MM.1S (cell line): ENCODE results near the gene CFAP77.
A peak's percentile ranks its signal among the peaks of the same experiment; 100 is the strongest.
"Not testable (repeated sequence)": the region's sequence is repeated elsewhere in the genome, so short reads cannot be mapped to it uniquely, and the experiment has no call there.

Source experiments
- DNase-seq: peaks from one replicate; pipeline ENCODE4 v3.0.0-alpha.2; 2015
- H2AFZ ChIP-seq: fragments of 300-600 bp; sonication (generic); 2 replicates; pipeline ENCODE4 v1.6.0; 2016; ENCODE audit warnings: antibody characterized with exemption, low read length
- H3F3A ChIP-seq: fragments of 300-600 bp; sonication (generic); 2 replicates; pipeline ENCODE4 v1.6.1; 2016; ENCODE audit warnings: mild to moderate bottlenecking, antibody characterized with exemption, low read length, moderate library complexity, mixed read lengths; ENCODE audit not compliant: insufficient read depth
- H3K27ac ChIP-seq: fragments of 300-600 bp; sonication (generic); 2 replicates; pipeline ENCODE4 v1.5.1; 2016; ENCODE audit warnings: mild to moderate bottlenecking, low read length
- H3K27me3 ChIP-seq: fragments of 300-600 bp; sonication (generic); replicated peaks from 2 replicates; pipeline ENCODE4 v1.6.0; 2016; ENCODE audit warnings: low read length; ENCODE audit not compliant: insufficient read depth
- H3K36me3 ChIP-seq: fragments of 300-600 bp; sonication (generic); replicated peaks from 2 replicates; pipeline ENCODE4 v1.6.1; 2016; ENCODE audit warnings: mild to moderate bottlenecking, low read length, mixed read lengths; ENCODE audit not compliant: insufficient read depth
- H3K4me1 ChIP-seq: fragments of 300-600 bp; sonication (generic); 2 replicates; pipeline ENCODE4 v1.6.1; 2016; ENCODE audit warnings: low read length, mixed read lengths
- H3K4me2 ChIP-seq: fragments of 300-600 bp; sonication (generic); 2 replicates; pipeline ENCODE4 v1.6.0; 2016; ENCODE audit warnings: low read depth, low read length
- H3K4me3 ChIP-seq: fragments of 300-600 bp; sonication (generic); 2 replicates; pipeline ENCODE4 v1.5.1; 2016; ENCODE audit warnings: low read length, mixed read lengths
- H3K79me2 ChIP-seq: fragments of 300-600 bp; sonication (generic); 2 replicates; pipeline ENCODE4 v1.6.1; 2016; ENCODE audit warnings: mixed run types, low read length, mixed read lengths
- H3K9ac ChIP-seq: fragments of 300-600 bp; sonication (generic); 2 replicates; pipeline ENCODE4 v1.6.1; 2016; ENCODE audit warnings: low read length, mixed read lengths
- H3K9me2 ChIP-seq: fragments of 300-600 bp; sonication (generic); replicated peaks from 2 replicates; pipeline ENCODE4 v1.6.1; 2016; ENCODE audit warnings: mild to moderate bottlenecking, low read length, mixed read lengths; ENCODE audit not compliant: insufficient read depth
- H3K9me3 ChIP-seq: fragments of 300-600 bp; sonication (generic); replicated peaks from 2 replicates; pipeline ENCODE4 v1.6.1; 2016; ENCODE audit warnings: mild to moderate bottlenecking, low read length, mixed read lengths; ENCODE audit not compliant: insufficient read depth
- H4K20me1 ChIP-seq: fragments of 300-600 bp; sonication (generic); 2 replicates; pipeline ENCODE4 v1.6.1; 2016; ENCODE audit warnings: mild to moderate bottlenecking, low read length, moderate library complexity, mixed read lengths; ENCODE audit not compliant: insufficient read depth
- EZH2 ChIP-seq: fragments of 300-600 bp; sonication (generic); optimal IDR thresholded peaks from 2 replicates; pipeline ENCODE3; 2017; ENCODE audit warnings: low read depth, mild to moderate bottlenecking, antibody characterized with exemption, low read length, mixed read lengths
- EZH2phosphoT487 ChIP-seq: fragments of 300-600 bp; sonication (generic); IDR thresholded peaks from 2 replicates; pipeline ENCODE4 v1.6.1; 2018; ENCODE audit warnings: antibody characterized with exemption, low read length
- TF ChIP-seq, protein P1 (sequence below): fragments of 300-600 bp; sonication (generic); IDR thresholded peaks from 2 replicates; pipeline ENCODE4 v1.5.1; 2016; ENCODE audit warnings: antibody characterized with exemption, low read length, mixed read lengths

CFAP77 gene

DNA sequence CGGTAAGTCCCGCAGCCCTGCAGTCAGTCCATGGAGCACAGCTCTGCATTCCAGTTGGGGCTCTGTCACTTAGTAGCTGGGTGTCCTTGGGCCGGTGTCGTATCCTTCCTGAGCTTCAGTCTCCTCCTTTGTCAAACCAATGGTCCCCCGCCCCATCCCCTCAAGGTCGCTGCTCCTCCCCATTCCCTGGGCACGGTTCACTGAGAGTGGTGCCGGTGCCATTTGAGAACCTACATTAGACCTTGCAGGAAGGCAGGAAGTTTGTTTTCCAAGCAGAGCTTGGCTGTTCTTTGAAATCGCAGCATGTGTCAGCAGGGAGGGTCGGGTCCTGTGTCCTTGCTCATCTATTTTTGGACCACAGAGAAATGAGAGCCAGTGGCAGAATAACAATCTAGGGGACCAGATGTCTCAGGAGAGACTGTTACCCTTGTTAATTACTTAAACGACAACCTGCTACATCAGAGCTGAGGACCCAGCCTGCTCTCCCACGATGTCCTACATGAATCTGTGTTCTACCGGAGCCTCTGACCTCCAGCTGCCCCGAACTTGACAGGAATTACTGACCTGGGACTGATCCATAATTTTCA is 150.7 kb downstream of the CFAP77 start:
- Histone ChIP-seq H3K27me3 (peaks cover 59% of the 10 kb centered on the region), H4K20me1 (no peaks in the 10 kb centered on the region), H2AFZ (no peak overlapping the region), H3K9ac (no peak overlapping the region), H3K27ac (no peak overlapping the region), H3K36me3 (no peaks in the 10 kb centered on the region), H3K9me2 (no peaks in the 10 kb centered on the region), H3F3A (no peaks in the 10 kb centered on the region), H3K4me2 (no peak overlapping the region), H3K4me1 (no peaks in the 10 kb centered on the region), H3K9me3 (no peaks in the 10 kb centered on the region), H3K79me2 (no peaks in the 10 kb centered on the region), H3K4me3 (no peak overlapping the region)
- no peak for DNase-seq
- TF ChIP-seq EZH2phosphoT487 (no peak), EZH2 (no peak)
- TF ChIP-seq, protein P1, sequence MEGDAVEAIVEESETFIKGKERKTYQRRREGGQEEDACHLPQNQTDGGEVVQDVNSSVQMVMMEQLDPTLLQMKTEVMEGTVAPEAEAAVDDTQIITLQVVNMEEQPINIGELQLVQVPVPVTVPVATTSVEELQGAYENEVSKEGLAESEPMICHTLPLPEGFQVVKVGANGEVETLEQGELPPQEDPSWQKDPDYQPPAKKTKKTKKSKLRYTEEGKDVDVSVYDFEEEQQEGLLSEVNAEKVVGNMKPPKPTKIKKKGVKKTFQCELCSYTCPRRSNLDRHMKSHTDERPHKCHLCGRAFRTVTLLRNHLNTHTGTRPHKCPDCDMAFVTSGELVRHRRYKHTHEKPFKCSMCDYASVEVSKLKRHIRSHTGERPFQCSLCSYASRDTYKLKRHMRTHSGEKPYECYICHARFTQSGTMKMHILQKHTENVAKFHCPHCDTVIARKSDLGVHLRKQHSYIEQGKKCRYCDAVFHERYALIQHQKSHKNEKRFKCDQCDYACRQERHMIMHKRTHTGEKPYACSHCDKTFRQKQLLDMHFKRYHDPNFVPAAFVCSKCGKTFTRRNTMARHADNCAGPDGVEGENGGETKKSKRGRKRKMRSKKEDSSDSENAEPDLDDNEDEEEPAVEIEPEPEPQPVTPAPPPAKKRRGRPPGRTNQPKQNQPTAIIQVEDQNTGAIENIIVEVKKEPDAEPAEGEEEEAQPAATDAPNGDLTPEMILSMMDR: no peak

DNA sequence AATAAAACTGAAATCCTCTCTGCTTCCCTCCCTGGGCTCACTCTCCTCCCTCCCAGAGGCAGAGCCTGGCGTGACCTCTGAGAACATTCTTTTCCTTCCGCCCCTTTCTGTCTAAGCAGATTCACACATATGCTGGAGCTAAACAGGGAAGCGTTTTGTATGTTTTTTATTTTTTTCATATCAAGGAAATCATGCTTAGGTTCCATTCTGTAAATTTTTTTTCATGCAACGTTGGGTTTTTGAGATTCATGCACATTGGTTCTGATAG is 152.2 kb downstream of the CFAP77 start:
- H2AFZ ChIP-seq: no peak overlapping the region
- no peaks in the 10 kb centered on the region for H3F3A ChIP-seq
- H3K9ac ChIP-seq: no peak overlapping the region
- H4K20me1 ChIP-seq: no peaks in the 10 kb centered on the region
- H3K9me2 ChIP-seq: no peaks in the 10 kb centered on the region
- H3K9me3 ChIP-seq: no peaks in the 10 kb centered on the region
- DNase-seq: no peak
- no peaks in the 10 kb centered on the region for H3K79me2 ChIP-seq
- H3K36me3 ChIP-seq: no peaks in the 10 kb centered on the region
- no peaks in the 10 kb centered on the region for H3K4me1 ChIP-seq
- H3K4me3 ChIP-seq: no peak overlapping the region
- H3K4me2 ChIP-seq: no peak overlapping the region
- TF ChIP-seq, protein P1: no peak
- TF ChIP-seq EZH2phosphoT487: no peak
- no peak for TF ChIP-seq EZH2
- H3K27ac ChIP-seq: no peak overlapping the region
- peaks cover 46% of the 10 kb centered on the region for H3K27me3 ChIP-seq

DNA sequence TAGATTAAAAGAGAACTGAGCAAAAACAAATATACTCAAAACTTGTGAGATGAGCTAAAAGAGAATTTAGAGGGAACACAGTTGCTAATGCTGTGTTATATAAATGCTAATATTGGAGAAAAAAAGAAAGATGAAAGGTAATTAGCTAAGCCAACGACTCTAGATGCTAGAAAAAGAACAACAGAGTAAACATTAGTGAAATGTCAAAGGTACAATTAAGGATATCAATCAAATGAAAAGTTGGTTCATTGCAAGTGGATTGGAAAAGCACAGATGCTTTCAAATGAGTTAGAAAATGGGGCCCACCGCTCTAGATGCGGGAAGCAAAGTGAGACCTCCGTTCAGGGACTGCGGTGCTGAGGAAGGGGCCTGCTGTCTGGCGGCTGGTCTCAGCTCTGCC is 154.5 kb downstream of the CFAP77 start:
- no peak overlapping the region for H3K9ac ChIP-seq
- H3K9me2 ChIP-seq: no peaks in the 10 kb centered on the region
- peaks cover 12% of the 10 kb centered on the region for H3K4me1 ChIP-seq
- H3K9me3 ChIP-seq: no peaks in the 10 kb centered on the region
- TF ChIP-seq, protein P1: no peak
- no peak for TF ChIP-seq EZH2
- no peak for TF ChIP-seq EZH2phosphoT487
- no peaks in the 10 kb centered on the region for H3F3A ChIP-seq
- no peaks in the 10 kb centered on the region for H4K20me1 ChIP-seq
- H3K36me3 ChIP-seq: no peaks in the 10 kb centered on the region
- H3K79me2 ChIP-seq: no peaks in the 10 kb centered on the region
- H3K27ac ChIP-seq: no peak overlapping the region
- no peak overlapping the region for H3K4me3 ChIP-seq
- no peak overlapping the region for H2AFZ ChIP-seq
- no peak for DNase-seq
- H3K27me3 ChIP-seq: peaks cover 32% of the 10 kb centered on the region
- no peak overlapping the region for H3K4me2 ChIP-seq

DNA sequence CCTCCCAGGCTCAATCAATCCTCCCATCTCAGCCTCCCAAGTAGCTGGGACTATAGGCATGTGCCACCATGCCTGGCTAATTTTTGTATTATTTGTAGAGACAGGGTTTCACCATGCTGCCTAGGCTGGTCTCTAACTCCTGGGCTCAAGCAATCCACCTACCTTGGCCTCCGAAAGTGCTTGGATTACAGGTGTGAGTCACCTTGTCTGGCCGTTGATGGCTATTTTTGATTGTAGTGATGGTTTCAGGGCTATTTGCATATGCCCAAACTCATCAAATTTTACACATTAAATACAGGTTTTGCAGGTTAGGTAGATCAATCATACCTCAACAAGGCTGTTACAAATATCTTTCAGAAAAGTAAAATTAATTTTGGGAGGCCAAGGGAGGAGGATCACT is 158.8 kb downstream of the CFAP77 start:
- H3K79me2 ChIP-seq, H3K27me3 ChIP-seq, H3F3A ChIP-seq, H3K9me3 ChIP-seq, H3K9me2 ChIP-seq, H3K36me3 ChIP-seq, H3K9ac ChIP-seq, H4K20me1 ChIP-seq: not testable (repeated sequence)
- H3K4me1 ChIP-seq: peaks cover 12% of the 10 kb centered on the region
- peak overlapping the region; percentile 23; the same call in 1 of the 2 replicates for H3K27ac ChIP-seq
- peak overlapping the region; percentile 42; the same call in 1 of the 2 replicates for H3K4me2 ChIP-seq
- H2AFZ ChIP-seq: peak overlapping the region; percentile 16; the same call in 1 of the 2 replicates
- peak overlapping the region; percentile 25; the same call in 1 of the 2 replicates for H3K4me3 ChIP-seq
- DNase-seq: peak; percentile 62
